GM12873 (cell line): ENCODE results near the gene KSR1.

Experiments
- CTCF ChIP-seq: IDR thresholded peaks from 2 replicates; pipeline ENCODE4 v1.5.1; 2012; ENCODE audit warnings: low read depth, mild to moderate bottlenecking, moderate library complexity, low read length, control low read depth; ENCODE audit not compliant: insufficient read depth; ENCODE audit errors: missing control alignments

Gene KSR1

GRCh38 chr17:27455914-27456680, at the start of gene KSR1:
Gene KSR1, plus strand, starts transcription at chr17:27456448. Its CDS starts 196 bp downstream, at chr17:27456644.
- TF ChIP-seq CTCF, result peak; percentile 56

GRCh38 chr17:27407916-27408864, 48.1 kb upstream of the KSR1 start:
- TF ChIP-seq CTCF, result no peak

GRCh38 chr17:27408891-27409290, 47.4 kb upstream of the KSR1 start:
- TF ChIP-seq CTCF, result no peak

GRCh38 chr17:27413315-27413714, 42.9 kb upstream of the KSR1 start:
- no peak for TF ChIP-seq CTCF

GRCh38 chr17:27413792-27414191, 42.5 kb upstream of the KSR1 start:
- no peak for TF ChIP-seq CTCF

GRCh38 chr17:27414271-27414670, 42.0 kb upstream of the KSR1 start:
- no peak for TF ChIP-seq CTCF

- no peak for TF ChIP-seq CTCF
These were observed 41.6 kb upstream of the KSR1 start for GRCh38 chr17:27414694-27415093.
